GM12865 (cell line): ENCODE data around the gene PTPN12.

Source experiments
- DNase-seq: peaks from one replicate; pipeline ENCODE4 v3.0.0; 2010; ENCODE audit warnings: low read depth
- H3K4me3 ChIP-seq: 2 replicates; pipeline ENCODE4 v1.5.1; 2011; ENCODE audit warnings: mild to moderate bottlenecking, low read depth, low read length, control low read depth
- CTCF ChIP-seq: IDR thresholded peaks from 2 replicates; pipeline ENCODE4 v1.5.1; 2011; ENCODE audit warnings: low read length, control low read depth, low read depth, inconsistent platforms; ENCODE audit not compliant: insufficient read depth; ENCODE audit errors: missing control alignments

The PTPN12 gene

GRCh38 chr7:77579797-77580196 is 42.7 kb downstream of the PTPN12 start:
- TF ChIP-seq CTCF = no peak
- H3K4me3 ChIP-seq = no peak overlapping the region
- DNase-seq = no peak

GRCh38 chr7:77580762-77581350 is 43.8 kb downstream of the PTPN12 start:
- DNase-seq = no peak
- H3K4me3 ChIP-seq = no peak overlapping the region
- TF ChIP-seq CTCF = no peak

- TF ChIP-seq CTCF = no peak
- no peak for DNase-seq
- H3K4me3 ChIP-seq = no peak overlapping the region
Observed at GRCh38 chr7:77587272-77587671, 50.2 kb downstream of the PTPN12 start.

- DNase-seq = no peak
- no peak for TF ChIP-seq CTCF
- no peak overlapping the region for H3K4me3 ChIP-seq
Observed at GRCh38 chr7:77600952-77601351, 63.9 kb downstream of the PTPN12 start.

- TF ChIP-seq CTCF = no peak
- DNase-seq = no peak
Observed at GRCh38 chr7:77606562-77606961, 69.5 kb downstream of the PTPN12 start.

GRCh38 chr7:77619314-77619713 is 82.2 kb downstream of the PTPN12 start:
- no peak overlapping the region for H3K4me3 ChIP-seq
- TF ChIP-seq CTCF = no peak
- DNase-seq = no peak

More at GRCh38 chr7:77606562-77606961, 69.5 kb downstream of the PTPN12 start:
- no peak overlapping the region for H3K4me3 ChIP-seq
